HG03039 (cell line): Measurements from ENCODE around the gene CYP11A1.
"Not testable (repeated sequence)": the region's sequence is repeated elsewhere in the genome, so short reads cannot be mapped to it uniquely, and the experiment has no call there.

ENCODE experiments used
- ATAC-seq: cut with Tn5 transposase; IDR thresholded peaks from one replicate; pipeline ENCODE4 v1.9.1; 2021; ENCODE audit warnings: mild to moderate bottlenecking, moderate library complexity; ENCODE audit not compliant: unreplicated experiment

Gene CYP11A1

DNA sequence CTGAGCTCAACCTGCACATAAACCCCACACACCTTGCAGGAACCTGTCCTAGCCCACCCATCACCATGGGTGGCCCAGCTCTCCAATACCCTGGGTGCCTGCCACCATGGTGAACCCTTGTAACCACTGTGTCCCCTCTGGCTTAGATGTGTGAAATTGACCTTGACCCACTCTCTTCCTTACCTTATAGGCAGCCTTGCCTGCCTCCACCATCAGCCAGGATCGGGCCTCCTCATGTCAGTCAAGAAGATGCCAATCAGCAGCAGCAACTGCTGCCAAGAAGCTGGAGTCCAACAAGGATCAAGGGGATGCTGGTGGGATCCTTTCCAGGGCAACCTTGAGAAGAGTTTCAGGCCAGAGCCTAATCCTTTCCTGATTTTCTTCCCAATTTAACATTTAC, 8.8 kb upstream of the CYP11A1 start:
- ATAC-seq = no peak

DNA sequence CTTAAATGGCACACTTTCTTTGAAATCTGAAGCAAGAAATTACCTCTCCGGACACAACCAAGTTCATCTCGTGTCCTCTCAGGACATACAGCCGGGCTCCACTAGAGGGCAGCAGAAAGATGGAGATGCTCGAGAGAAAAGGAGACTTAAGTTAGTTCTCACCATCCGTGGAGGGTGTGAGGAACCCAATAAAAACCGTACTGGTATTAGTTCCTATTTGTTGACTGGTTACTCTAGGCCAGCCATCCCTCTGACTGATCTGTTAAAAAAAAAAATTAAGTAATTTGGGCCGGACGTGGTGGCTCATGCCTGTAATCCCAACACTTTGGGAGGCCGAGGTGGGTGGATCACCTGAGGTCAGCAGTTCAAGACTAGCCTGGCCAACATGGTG, 7.9 kb upstream of the CYP11A1 start:
- ATAC-seq = no peak

DNA sequence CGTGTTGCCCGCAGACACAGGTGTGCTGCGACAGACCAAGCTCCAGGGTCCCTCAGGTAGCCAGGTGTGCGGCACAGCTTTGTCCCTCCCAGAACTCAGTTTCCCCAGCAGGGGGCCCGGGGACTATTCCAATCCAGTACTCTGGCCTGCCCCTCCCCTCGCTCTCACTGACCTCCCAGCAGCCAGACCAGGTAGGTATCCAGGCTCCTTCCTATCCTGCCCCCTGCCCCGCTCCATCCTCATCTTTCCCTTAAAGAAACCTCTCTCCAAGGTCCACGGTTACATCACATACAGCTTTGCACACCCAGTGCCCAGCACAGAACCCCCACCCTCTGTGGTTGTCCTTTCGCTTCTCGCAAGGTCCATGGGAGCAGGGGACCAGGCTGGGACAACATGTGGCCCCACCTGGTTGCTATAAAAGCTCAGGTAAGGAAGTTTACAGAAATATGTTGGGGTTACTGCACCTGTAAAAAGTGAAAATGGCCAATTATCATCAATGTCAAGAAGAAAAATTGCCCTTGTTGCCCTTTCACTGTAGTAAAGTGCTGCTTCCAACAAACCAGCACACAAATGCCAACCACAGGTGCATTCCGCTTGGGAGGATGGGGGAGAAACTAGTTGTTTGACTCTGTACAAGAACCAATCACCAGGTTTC, 7.3 kb upstream of the CYP11A1 start:
- no peak for ATAC-seq

DNA sequence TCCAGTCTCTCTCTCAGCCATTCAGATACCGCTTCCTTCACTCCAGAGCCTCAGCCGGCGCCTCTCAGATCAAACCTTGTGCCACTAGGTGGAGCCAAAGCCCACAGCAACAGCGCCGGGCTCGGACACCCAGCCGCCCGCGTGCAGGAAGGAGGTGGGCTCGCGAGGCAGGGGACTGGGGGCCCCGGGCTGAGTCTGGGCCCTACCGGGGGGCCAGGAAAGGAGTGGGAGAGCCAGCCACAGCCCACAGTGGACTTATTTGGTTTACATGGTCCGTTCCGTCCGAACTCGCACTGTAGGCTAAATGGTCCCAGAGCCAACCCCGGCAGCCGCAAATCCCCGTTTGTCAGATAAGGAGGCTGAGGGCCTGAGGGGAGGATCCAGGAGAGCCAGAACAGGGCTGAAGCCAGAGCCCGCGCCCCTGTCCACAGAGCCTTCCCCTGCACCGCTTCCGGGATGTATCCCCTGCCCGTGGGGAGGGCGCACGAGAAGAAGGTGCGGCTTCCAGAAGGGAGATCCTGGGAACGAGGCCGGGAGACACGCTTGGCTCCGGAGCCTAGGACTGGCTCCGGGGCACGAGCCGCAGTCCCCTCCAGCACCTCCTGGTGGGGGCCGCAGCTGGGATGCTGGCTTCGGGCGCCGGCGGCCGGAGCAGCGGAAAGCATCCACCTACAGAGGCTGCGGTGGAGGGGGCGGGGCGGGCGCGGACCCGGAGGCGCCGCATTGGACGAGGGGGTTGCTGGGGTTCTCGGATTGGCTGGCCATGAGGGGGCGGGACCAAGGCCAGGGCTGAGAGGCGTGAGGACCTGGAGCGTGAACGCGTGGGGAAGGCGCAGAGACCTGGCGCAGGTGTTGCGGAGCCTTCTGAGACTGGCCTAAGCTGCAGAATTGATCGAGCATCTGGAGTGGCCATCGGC, 6.5 kb upstream of the CYP11A1 start:
- peak; percentile 65 for ATAC-seq

DNA sequence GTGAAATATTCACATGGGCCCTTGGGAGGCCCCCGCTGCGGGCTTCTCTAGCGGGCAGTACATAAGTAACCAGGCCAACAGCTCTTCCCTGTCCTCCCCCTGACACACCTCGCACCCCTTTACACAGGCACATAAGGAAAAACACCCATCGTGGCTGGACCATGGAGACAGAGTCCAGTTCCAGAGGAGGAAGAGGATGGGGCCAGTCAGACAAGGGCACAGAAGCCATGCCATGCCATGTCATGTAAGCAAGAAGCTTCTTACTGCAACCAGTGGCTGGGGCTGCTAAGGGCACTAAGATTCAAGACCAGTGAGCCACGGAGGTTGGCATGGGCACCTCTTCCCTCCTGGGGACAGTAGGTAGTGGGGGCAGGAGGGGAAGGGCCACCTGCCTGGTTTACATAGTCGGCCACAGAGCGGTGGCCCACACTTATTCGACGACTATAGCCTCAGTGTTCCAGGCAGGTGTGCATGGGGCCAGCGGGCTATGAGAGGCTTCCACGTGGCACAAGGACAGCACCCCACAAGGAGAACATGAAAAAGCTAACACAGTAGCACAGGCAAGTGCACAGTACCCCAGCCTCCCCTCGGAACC, 5.7 kb upstream of the CYP11A1 start:
- ATAC-seq = no peak

DNA sequence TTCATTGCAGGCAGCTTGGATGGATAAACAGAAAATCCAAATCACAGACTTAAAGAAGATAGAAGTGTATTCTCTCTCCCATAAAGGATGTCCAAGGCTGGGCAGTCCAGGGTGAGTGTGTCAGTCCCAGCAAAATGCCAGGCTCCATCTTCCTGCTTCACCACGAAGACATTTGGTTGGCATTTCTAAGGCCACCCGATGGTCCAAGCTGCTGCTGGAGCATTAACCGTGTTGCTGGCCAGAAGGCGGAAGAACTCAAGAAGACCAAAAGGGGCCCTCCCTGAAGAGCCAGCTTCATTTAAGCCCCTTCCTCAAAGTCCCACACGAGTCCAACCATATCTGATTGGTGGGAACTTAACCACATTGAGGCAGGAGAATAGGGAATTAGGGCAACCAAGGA, 3.0 kb upstream of the CYP11A1 start:
- no peak for ATAC-seq

DNA sequence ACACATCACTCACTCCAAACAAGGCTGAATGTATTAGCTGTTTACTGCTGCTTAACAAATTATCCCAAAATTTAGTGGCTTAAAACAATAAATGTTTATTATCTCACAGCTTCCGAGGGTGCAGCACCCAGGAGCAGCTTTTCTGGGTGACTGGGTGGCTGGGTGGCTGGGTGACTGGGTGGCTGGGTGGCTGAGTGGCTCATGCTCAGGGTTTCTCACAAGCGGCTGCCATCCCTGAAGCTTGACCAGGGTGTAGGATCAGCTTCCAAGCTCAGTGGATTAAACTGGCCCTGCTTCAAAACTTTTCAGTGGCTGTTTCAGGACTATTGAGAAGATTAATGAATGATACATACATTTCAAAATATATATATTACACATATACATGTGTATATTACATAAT, 2.3 kb upstream of the CYP11A1 start:
- no peak for ATAC-seq

DNA sequence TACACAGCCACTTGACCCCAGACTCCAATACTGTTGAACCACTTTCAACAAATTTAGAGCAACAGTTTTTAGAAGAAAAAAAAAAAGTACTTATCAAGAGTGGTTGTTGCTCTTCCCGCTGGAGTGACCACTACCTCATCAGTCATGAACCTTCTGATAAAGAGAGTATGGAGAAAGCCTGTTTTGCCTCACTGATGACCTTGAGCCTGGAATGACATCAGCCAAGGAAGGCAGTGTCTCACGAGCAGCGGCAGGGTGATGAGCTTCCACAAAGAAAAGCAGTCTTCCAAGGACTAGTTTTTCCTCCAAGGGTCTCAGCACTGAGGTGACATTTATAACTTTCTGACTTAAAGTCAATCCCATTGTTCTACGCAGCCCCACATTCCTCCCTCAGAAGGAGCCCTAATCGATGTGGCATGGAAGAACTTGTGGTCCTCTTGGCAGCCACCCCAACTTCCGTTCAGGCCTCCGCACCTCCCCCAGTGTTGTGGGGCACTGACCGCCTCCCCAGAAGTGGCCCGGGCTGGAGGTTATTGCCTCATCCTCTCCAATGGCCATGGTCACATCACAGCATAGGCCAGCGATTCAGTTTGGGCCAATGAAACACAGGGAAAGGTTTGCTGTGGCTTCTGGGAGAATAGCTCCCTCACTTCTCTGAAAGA, 1.8 kb upstream of the CYP11A1 start:
- ATAC-seq = no peak

DNA sequence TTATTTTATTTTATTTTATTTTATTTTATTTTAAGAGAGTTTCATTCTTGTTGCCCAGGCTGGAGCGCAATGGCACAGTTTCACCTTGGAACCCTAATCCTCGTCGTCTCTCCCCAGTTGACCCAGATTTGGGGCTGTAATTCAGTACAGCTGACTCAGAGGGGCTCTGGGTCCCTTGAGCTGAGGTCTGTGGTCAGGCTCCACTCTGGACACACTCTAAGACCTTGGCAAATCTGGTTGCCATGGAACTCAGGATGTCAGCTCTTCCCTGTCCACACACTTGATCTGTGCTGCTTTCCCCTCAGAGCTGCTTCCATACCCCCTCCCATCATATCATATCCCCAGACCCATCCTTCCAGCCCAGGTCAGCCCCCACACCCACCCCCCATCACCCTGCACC, 675 bp upstream of the CYP11A1 start:
- no peak for ATAC-seq

DNA sequence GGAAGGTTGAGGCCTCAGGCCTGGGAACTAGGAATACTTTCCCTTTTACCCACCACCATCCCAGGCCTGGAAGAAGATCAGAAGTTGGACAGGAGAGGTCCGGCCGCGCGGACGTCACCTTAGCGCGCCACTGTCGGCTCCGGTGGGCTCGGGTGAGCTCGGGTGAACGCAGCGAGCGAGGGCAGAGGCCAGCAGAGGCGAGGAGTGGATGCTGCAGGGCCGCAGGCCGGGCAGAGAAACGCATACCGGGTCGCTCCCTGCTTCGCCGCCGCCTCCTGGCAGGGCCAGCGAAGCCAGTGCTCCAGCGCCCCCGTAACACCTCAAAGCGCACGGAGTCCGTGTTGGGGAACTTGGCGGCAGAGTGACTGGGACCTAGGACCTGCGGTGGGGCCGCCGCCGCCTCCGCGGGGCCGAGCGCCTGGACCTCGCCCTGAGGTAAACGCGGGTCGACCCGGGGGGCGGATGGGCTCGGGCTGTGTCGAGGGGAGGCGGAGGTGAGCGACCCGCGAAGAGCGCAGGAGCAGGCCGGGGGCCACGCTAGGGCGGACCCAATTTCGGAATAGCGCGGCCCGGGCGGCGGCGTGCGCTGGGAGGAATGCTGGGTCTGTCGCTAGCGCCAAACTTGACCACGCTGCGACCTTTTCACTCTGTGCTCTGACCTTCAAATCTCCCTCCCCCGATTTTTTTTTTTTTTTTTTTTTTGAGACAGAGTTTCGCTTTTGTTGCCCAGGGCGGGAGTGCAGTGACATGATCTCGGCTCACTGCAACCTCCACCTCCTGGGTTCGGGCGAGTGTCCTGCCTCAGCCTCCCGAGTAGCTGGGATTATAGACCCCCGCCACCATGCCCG, 1.6 kb downstream of the CYP11A1 start:
- ATAC-seq = no peak

DNA sequence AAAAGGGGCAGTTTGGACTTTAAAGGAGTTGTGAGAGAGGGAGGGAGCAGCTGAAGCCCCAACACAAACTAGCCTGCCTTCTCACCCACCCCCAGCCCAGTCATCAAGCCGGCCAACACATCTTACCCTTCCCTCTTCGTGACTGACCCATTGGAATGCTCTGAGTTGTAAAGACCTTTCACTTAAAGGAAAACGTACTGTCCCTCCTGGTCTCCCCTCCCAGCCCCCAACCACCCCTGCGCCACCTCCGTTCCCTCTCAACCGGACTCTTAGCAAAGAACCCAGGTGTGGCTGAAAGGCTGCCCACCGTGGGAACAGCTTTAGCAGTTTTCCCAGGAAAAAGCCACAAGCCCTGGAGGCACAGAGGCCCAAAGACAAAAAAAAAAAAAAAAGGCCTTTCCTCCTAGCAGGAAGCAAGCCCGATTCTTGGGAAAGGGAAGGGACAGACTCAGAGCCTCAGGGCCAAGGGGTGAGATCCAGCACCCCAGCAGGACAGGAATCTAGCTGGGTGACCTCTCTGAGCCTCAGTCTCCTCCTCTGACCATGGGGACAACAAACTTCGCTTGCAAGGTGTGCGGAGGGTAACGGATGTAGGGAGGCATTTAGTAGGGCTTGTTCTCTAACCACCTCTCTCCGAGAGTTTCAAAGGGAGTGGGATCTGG, 2.4 kb downstream of the CYP11A1 start:
- ATAC-seq = no peak

DNA sequence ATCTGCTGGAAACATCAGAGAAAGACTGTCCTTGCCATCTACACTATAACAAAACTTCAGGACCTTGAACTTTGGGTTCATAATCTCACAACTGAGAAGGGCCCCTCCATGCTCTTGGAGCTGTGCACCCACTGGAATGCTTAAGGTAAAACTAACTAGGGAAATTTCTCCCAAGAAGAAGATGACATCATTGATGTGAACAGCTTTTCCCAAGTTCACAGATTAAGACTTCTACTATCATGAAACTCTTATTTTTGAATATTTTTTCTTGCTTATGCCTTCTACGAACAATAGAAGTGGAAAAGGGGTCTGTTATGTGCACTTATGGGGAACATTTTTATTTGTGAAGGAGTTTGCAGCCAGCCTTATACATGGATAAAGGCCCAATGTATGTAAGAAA, 5.0 kb downstream of the CYP11A1 start:
- no peak for ATAC-seq

DNA sequence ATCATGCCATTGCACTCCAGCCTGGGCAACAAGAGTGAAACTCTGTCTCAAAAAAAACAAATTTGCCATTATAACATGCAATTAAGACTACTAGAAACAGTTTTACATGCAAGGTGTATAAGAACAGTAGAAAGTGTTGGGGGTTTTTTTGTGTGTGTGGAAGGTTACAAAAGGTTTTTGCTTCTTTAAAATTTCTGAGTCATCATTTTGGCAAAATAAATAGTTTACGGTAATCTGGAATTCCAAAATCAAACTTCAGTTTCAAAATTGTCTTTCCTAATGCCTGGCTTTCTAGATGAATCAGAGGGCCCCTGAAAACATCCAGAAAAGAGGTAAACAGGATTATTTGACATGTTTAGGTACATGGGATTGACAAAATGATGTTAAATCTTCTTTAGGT, 6.6 kb downstream of the CYP11A1 start:
- not testable (repeated sequence) for ATAC-seq

DNA sequence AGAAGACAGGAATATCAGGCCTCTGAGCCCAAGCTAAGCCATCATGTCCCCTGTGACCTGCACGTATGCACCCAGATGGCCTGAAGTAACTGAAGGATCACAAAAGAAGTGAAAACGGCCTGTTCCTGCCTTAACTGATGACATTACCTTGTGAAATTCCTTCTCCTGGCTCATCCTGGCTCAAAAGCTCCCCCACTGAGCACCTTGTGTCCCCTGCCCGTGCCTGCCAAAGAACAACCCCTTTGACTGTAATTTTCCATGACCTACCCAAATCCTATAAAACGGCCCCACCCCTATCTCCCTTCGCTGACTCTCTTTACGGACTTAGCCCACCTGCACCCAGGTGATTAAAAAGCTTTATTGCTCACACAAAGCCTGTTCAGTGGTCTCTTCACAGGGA, 8.1 kb downstream of the CYP11A1 start:
- ATAC-seq = not testable (repeated sequence)

DNA sequence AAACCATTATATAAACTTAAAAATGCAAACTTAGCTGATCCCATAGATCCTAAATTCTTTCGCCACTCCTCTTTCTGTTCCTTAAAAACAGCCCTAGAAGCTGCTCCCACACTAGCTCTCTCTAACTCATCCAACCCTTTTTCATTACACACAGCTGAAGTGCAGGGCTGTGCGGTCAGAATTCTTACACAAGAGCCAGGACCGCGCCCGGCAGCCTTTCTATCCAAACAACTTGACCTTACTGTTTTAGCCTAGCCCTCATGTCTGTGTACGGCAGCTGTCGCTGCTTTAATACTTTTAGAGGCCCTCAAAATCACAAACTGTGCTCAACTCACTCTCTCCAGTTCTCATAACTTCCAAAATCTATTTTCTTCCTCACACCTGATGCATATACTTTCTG, 9.9 kb downstream of the CYP11A1 start:
- ATAC-seq = not testable (repeated sequence)

DNA sequence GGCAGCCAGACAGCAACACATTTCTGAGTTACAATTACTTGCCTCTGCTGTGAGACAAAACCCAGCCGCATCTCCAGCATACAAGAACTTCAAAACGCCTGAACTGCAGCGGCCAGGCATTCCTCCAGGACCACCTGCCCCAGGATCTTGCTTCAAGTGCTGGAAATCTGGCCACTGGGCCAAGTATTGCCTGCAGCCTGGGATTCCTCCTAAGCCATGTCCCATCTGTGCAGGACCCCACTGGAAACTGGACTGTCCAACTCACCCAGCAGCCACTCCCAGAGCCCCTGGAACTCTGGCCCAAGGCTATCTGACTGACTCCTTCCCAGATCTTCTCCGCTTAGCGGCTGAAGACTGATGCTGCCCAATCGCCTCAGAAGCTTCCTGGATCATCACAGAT, 11.4 kb downstream of the CYP11A1 start:
- ATAC-seq = not testable (repeated sequence)

DNA sequence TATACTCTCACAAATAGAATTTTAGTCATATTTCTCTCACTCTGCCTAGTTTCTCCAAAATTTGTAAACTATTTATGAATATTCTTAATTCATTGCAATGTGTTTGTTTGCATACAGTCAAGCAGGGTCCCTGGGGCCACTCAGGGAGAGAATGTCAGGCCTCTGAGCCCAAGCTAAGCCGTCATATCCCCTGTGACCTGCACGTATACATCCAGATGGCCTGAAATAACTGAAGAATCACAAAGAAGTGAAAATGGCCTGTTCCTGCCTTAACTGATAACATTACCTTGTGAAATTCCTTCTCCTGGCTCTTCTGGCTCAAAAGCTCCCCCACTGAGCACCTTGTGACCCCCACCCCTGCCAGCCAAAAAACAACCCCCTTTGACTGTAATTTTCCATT, 13.5 kb downstream of the CYP11A1 start:
- ATAC-seq = not testable (repeated sequence)

DNA sequence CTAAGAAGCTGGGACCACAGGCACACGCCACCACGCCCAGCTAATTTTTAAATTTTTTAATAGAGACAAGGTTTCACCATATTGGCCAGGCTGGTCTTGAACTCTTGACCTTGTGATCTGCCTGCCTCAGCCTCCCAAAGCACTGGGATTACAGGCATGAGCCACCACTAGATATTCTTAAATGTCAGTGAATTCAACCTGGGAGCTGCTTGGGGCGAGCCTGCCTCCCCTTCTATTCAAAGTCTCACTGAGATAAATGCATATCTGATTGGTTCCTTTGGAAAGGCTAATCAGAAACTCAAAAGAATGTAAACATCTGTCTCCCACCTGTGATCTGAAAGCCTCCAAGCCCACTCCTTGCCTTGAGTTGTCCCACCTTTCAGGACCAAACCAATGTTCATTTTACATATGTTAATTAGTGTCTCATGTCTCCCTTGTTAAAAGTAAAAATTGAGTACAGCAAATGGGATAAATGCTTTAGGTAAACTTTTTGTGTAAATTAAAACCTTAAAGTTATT, 15.0 kb downstream of the CYP11A1 start:
- ATAC-seq = no peak

DNA sequence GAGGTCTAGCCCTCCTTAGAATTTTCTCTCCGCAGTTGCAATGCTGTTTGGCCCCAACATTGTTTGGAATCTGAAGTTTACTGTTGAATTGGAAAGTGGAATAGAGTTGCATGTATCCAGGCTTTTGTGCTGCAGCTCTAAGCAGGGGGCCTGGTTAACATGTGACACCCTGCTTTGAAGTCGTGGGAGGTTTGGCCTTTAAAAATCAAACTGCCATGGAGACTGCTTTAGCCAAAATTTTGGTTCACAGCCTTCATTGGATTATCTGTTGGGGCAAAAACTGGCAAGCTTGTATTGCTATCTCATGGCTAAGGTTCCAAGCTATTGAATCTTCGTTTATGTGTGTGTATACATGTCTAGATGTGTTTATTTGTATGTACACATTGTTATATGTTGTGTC, 15.8 kb downstream of the CYP11A1 start:
- ATAC-seq = no peak
